Measurements from ENCODE around the gene TMEM182. TPM values are rescaled to one million over a fixed set of nuclear protein-coding genes. Genes with fewer than 3 reads are reported as not detected.

Gene TMEM182
- total RNA-seq, 4 donors from 2014 or later = 6.1 to 15.2 (median 8.0) TPM

- Histone ChIP-seq H3K4me1 (peaks cover 11 to 29% of the 10 kb centered on the region in 2 donors), H3K9me3 (no peaks in the 10 kb centered on the region), H3K27ac (peak overlapping the region; percentile 51 to 66 (median 62)), H3K27me3 (no peaks in the 10 kb centered on the region), H3K4me3 (no peak overlapping the region), H3K36me3 (no peaks in the 10 kb centered on the region)
- in situ Hi-C loops (cut with MboI; ENCODE audit: low sequenced_read_pairs in 4 of 4) = no loop called here
- peak in 1 of 2 donors; percentile 35 for ATAC-seq
- DNase-seq = no peak
- intact Hi-C loops (cut with DNase I; ENCODE audit: low total_unique reads) = no loop called here
- TF ChIP-seq POLR2A (IDR thresholded peaks at IDR 0.05) (no peak), CTCF (IDR thresholded peaks at IDR 0.05 in 4 of 5, conservative IDR thresholded peaks at IDR 0.05 in 1 of 5) (no peak)
Measured at GRCh38 chr2:102837626-102838198, 75.9 kb downstream of the TMEM182 start.

- no peaks in the 10 kb centered on the region for H3K36me3 ChIP-seq
- H3K27me3 ChIP-seq = no peaks in the 10 kb centered on the region
- peaks cover 8 to 29% of the 10 kb centered on the region in 2 donors for H3K4me1 ChIP-seq
- no peak overlapping the region for H3K4me3 ChIP-seq
- no peaks in the 10 kb centered on the region for H3K9me3 ChIP-seq
- intact Hi-C loops (cut with DNase I; ENCODE audit: low total_unique reads) = no loop called here
- peak; percentile 52 to 84 (median 78) for TF ChIP-seq CTCF (IDR thresholded peaks at IDR 0.05 in 4 of 5, conservative IDR thresholded peaks at IDR 0.05 in 1 of 5)
- no peak for TF ChIP-seq POLR2A (IDR thresholded peaks at IDR 0.05)
- DNase-seq (no peak), ATAC-seq (peak; percentile 18 to 30)
- in situ Hi-C loops (cut with MboI; ENCODE audit: low sequenced_read_pairs in 4 of 4) = no loop called here
- H3K27ac ChIP-seq = peak overlapping the region in 2 of 4 donors; percentile 1 to 15
Measured at GRCh38 chr2:102839668-102840388, 78.0 kb downstream of the TMEM182 start.

GRCh38 chr2:102841107-102841840 is 79.4 kb downstream of the TMEM182 start:
- Histone ChIP-seq H3K36me3 (no peaks in the 10 kb centered on the region), H3K27me3 (no peaks in the 10 kb centered on the region), H3K4me1 (peaks cover 8 to 29% of the 10 kb centered on the region in 2 donors), H3K9me3 (no peaks in the 10 kb centered on the region), H3K27ac (no peak overlapping the region), H3K4me3 (no peak overlapping the region)
- intact Hi-C loops (cut with DNase I; ENCODE audit: low total_unique reads) = no loop called here
- DNase-seq = peak in 1 of 2 donors; percentile 42
- ATAC-seq = peak; percentile 67 to 74
- in situ Hi-C loops (cut with MboI; ENCODE audit: low sequenced_read_pairs in 4 of 4) = no loop called here
- no peak for TF ChIP-seq POLR2A (IDR thresholded peaks at IDR 0.05)
- peak; percentile 27 to 56 (median 43) for TF ChIP-seq CTCF (IDR thresholded peaks at IDR 0.05 in 4 of 5, conservative IDR thresholded peaks at IDR 0.05 in 1 of 5)

GRCh38 chr2:102843764-102844443 is 82.1 kb downstream of the TMEM182 start:
- no peaks in the 10 kb centered on the region for H3K9me3 ChIP-seq
- no peaks in the 10 kb centered on the region for H3K27me3 ChIP-seq
- no peak for DNase-seq
- no peak overlapping the region for H3K27ac ChIP-seq
- peaks cover 19 to 21% of the 10 kb centered on the region in 2 donors for H3K4me1 ChIP-seq
- intact Hi-C loops (cut with DNase I; ENCODE audit: low total_unique reads) = no loop called here
- TF ChIP-seq CTCF (IDR thresholded peaks at IDR 0.05 in 4 of 5, conservative IDR thresholded peaks at IDR 0.05 in 1 of 5) = no peak
- TF ChIP-seq POLR2A (IDR thresholded peaks at IDR 0.05) = no peak
- H3K4me3 ChIP-seq = no peak overlapping the region
- in situ Hi-C loops (cut with MboI; ENCODE audit: low sequenced_read_pairs in 4 of 4) = no loop called here
- ATAC-seq = no peak
- H3K36me3 ChIP-seq = no peaks in the 10 kb centered on the region

Data from gastrocnemius medialis (tissue), 4 donors.